NCI-H1694 treated with DMSO at 0.1 percent for 48 hours (cell line): ENCODE results near the gene ATP4B.

Experiments used
- DNase-seq: peaks from one replicate; lab custom pipeline; 2025; lab: John Stamatoyannopoulos, UW

Gene ATP4B

GRCh38 chr13:113656831-113657671, 947 bp downstream of the ATP4B start:
- no peak for DNase-seq

DNA sequence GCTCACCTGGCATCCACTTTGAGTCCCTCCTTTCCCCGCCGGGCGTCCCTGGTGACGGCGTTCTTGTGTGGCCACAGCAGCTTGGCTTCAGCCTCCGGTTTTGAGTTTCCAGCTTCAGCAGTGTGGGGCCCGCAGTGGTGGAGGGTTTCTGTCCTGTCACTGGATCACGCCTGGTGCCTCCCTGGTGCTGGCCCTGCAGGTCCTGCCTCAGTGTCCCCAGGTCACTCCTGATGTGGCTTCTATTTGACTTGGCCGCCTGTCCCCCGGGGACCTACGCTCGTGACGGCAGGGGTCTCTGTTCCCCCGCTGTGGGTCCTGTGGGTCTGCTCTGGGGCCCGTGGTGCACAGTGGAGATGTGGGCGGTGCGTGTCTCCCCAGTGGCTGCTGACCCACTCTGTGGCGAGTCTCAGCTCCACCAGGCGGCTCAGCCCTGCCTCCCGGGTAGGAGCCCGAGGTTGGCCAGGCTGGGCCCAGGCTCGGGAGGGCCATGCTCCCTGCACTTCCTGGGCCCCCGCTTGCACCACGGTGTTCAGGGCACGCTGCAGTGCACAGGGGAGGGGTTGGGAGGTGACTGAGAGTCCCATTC, 1.9 kb downstream of the ATP4B start:
- DNase-seq, result no peak

DNA sequence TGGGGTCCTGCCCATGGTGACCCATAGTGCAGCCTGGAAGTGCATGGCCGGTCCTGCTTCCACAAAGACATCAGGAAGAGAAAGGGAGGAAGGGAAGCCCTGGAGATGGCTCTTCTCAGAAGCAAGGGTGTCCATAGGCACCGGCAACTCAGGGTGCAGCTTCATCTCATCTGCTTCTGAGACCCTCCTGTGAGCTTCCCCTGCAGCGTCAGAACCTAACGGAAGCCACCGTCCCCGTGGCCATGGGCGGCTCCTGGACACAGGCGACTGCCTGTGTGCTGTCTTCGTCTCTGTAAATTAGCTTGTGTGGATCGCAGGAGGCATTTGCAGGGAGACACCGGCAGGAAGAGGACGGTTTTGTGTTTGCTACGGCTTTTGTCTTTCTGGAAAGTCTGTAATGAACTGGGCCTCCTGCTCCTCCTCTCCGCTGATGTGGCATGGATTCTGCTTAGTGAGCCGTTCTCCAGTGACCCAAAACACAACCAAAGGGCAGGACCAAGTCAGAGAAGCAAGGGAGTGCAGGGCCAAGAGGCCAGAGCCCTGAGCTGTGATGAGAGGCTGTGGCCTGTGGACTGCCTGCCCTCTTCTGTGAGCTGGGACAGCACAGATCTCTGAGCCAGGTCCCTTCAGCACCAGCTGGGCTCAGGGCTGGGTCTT, 2.5 kb downstream of the ATP4B start:
- no peak for DNase-seq

GRCh38 chr13:113654591-113655345, 3.2 kb downstream of the ATP4B start:
- DNase-seq, result no peak

- DNase-seq, result no peak
Observed at GRCh38 chr13:113654175-113654560, 3.8 kb downstream of the ATP4B start.

GRCh38 chr13:113653264-113654174, 4.5 kb downstream of the ATP4B start:
- DNase-seq, result no peak

DNA sequence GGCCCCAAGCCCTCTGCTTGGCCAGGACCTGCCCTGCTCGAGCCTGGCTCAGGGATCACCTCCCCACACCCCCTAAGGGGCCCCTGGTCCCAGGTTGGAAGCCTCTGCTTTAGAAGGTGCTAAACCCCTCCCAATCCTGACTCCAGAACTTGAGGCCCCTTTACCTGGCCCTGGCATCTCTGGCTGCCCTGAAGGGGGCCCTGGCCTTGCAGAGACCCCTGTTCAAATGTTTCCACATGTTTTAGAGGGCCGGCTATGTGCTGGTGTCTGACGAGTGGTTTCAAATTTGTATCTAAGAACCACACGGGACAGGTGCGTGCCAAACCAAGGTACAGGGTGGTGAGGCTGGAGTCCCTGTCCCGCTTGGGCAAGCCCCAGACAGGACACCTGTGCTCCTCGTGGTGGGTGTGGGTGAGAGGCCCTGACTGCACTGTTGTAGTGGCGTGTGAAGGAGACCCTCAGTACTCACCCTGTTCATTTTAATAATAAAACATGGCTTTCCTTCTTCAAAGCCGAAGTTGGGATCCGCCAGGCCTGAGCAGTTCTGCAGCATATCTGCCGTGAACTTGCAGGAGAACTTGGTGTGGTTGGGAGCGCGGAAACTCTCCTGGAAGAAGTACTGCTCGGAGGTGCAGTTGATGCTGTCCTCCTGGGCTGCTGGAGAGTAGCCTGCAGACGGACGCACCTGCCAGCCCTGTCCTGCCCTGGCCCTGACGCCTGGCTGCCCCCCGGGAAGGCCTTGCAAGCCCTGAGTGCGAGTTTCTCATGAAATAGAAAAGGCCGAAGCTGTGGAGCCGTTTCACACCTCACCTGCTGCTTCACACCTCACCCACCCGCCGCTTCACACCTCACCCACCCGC, 5.4 kb downstream of the ATP4B start:
- DNase-seq, result no peak

- no peak for DNase-seq
Observed at GRCh38 chr13:113651511-113652403, 6.2 kb downstream of the ATP4B start.

DNA sequence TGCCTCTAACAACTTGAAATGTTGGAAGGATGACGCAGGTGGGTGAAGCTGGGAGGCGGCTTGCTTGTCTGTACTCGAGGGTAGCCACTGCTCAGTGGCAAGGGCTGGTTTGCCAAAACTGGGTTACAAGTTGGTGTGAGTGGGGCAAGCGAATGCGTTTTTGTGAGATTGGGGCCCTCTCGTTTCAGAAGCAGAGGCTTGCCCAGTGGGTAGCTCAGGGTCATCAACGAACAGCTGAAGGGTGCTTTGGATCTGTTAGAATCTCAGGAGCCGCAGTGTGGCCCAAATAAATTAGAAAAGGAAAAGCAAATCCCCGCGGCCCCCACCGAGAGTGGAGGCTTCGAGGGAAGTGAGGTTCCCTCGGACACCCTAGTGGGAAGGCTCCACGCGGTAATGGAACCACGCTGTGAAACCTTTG, 7.3 kb downstream of the ATP4B start:
- no peak for DNase-seq

- DNase-seq, result no peak
Observed at GRCh38 chr13:113650275-113650674, 7.7 kb downstream of the ATP4B start.

GRCh38 chr13:113649212-113649611, 8.8 kb downstream of the ATP4B start:
- DNase-seq, result no peak

DNA sequence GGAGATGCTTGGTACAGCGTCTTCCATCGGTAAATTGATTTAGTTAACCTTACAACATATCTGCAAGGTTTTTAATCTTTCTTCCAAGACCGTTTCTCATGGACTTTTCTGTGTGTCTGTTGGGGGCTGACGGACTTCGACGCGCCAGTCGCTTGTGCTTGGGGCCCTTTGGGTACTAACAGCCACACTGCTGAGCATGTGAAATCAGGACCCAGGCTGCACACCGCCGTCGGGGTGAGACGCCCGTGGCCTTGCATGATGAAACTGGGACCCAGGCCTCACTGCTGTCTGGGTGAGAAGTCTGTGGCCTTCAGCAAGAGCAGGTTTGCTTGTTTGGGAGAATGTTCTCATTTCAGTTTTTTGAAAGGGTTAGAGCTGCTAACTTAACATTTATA, 9.8 kb downstream of the ATP4B start:
- no peak for DNase-seq

- DNase-seq, result peak; percentile 87
Observed at GRCh38 chr13:113647351-113648215, 10.4 kb downstream of the ATP4B start.

DNA sequence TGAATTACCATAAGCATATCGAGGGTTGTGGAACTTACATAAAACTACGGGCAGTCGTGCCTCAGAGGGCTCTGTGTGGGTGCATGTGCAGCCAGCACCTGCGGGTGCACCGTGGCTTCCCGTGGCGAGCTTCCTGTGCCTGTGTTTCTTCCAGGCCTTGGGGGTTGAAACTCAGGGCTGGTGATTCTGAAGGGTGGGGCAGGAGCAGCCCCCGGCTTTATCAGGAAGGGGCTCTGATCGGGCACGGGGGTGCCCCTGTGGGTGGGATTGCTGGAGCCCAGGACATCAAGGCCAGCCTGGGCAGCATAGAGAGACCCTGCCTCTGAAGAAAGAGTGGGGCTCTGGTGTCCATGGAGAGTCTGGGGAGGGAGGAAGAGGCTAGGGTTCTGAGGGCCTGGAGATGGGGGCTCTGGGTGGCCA, 11.1 kb downstream of the ATP4B start:
- DNase-seq, result no peak

- no peak for DNase-seq
Observed at GRCh38 chr13:113646376-113646775, 11.6 kb downstream of the ATP4B start.

DNA sequence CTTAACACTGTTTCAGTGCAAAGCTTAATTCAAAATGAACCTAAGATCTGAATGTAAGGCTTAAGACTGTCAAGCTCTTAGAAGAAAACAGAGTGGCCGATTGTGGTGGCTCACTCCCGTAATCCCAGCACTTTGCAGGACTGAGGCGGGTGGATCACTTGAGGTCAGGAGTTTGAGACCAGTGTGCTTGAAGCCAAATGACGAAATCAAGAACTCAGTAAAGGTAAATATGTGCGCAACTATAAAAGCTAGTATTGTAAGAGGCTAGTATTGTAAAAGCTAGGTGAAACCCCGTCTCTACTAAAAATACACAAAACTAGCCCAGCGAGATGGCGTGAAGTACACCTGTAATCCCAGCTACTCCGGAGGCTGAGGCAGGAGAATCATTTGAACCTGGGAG, 12.7 kb downstream of the ATP4B start:
- no peak for DNase-seq

DNA sequence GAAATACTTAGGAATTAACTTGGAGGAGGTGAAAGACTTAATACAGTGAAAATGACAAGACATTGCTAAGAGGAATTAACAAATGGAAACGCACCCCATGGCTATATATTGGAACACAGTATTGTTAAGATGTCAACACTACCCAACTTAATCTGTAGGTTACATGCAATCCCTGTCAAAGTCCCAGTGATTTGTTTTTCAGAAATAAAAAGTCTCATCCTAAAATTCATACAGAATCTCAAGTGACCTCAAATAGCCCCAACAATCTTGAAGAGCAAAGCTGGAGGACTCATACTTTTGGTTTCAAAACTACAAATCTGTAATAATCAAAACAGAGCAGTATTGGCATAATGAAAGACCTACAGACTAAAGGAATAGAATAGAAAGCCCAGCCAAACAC, 13.2 kb downstream of the ATP4B start:
- DNase-seq, result no peak

DNA sequence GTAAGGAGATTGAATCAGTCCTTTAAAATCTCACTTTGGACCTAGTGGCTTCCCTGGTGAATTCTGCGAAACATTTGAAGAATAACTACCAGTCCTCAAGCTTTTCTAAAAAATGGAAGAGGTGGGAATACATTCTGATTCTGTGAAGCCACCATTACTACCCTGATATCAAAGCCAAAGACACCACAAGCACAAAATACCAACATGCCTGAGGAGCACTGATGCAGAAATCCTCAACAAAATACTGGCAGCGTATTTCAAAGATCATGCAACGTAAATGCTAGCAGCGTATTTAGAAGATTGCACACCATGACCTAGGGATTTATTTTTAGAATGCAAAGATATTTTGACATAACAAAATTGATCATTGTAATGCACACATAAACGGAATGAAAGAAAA, 14.4 kb downstream of the ATP4B start:
- DNase-seq, result no peak
